ENCODE data around the gene NUDT1.

DNA sequence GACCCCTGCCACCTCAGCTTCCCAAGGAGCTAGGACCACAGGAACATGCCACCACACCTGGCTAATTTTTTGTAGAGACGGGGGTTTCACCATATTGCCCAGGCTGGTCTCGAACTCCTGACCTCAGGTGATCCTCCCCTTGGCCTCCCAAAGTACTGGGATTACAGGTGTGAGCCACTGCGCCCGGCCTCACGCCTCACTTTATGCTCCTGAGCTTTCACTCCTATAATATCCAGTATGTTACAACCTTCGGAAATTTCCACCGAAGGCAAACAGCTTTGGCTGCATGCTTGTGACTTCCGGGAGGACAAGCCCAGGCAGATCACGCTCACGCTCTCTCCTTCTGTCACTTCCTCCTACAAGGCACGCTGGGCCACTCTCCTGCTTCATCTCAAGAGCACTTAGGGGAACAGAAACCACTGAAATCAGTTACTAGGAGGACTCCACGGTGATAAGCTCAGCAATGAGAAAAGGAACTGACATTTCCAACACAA is 4.9 kb upstream of the NUDT1 start:
- TF ChIP-seq, protein P1, sequence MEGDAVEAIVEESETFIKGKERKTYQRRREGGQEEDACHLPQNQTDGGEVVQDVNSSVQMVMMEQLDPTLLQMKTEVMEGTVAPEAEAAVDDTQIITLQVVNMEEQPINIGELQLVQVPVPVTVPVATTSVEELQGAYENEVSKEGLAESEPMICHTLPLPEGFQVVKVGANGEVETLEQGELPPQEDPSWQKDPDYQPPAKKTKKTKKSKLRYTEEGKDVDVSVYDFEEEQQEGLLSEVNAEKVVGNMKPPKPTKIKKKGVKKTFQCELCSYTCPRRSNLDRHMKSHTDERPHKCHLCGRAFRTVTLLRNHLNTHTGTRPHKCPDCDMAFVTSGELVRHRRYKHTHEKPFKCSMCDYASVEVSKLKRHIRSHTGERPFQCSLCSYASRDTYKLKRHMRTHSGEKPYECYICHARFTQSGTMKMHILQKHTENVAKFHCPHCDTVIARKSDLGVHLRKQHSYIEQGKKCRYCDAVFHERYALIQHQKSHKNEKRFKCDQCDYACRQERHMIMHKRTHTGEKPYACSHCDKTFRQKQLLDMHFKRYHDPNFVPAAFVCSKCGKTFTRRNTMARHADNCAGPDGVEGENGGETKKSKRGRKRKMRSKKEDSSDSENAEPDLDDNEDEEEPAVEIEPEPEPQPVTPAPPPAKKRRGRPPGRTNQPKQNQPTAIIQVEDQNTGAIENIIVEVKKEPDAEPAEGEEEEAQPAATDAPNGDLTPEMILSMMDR (conservative IDR thresholded peaks at IDR 0.05; ENCODE audit: low read depth, low read length): no peak
- no peak for TF ChIP-seq EZH2 (IDR thresholded peaks at IDR 0.05; ENCODE audit: borderline replicate concordance, low read depth, low read length, poor library complexity, severe bottlenecking)

Data from A673 (cell line).